Psoas muscle (tissue), 8 donors: ENCODE measurements around the gene KRT34. TPM values are rescaled to one million over a fixed set of nuclear protein-coding genes. Genes with fewer than 3 reads are reported as not detected.

Source experiments
- ATAC-seq, 4 donors: fragments of 200-7000 bp; cut with Tn5 transposase; one replicate each; pipeline ENCODE4 v1.9.1; 2020; ENCODE audit warnings: moderate library complexity in 3 of 4, mild to moderate bottlenecking in 2 of 4
- DNase-seq, 2 donors: peaks; one replicate each; pipeline ENCODE4 v3.0.0-alpha.2; 2020
- H3K27ac ChIP-seq: fragments of 200-600 bp; one replicate; pipeline ENCODE4 v1.8.0; 2022
- H3K27me3 ChIP-seq, 3 donors: fragments of 200-600 bp in 1 of 3; one replicate each; pipeline versions ENCODE4 v1.6.1 to v1.8.0; 2013 to 2022; ENCODE audit warnings: low read length in 2 of 3, mild to moderate bottlenecking in 2 of 3, moderate library complexity in 1 of 3; ENCODE audit not compliant: insufficient read depth in 3 of 3
- H3K36me3 ChIP-seq, 2 donors: fragments of 200-600 bp in 1 of 2; one replicate each; pipeline versions ENCODE4 v1.6.1 to v1.8.0; 2013 to 2022; ENCODE audit warnings: low read depth in 1 of 2, mild to moderate bottlenecking in 1 of 2, moderate library complexity in 1 of 2; ENCODE audit not compliant: insufficient read depth in 1 of 2
- H3K4me1 ChIP-seq: fragments of 200-600 bp; one replicate; pipeline ENCODE4 v1.8.0; 2022
- H3K4me3 ChIP-seq: fragments of 200-600 bp; one replicate; pipeline ENCODE4 v1.8.0; 2022; ENCODE audit warnings: mild to moderate bottlenecking
- H3K9me3 ChIP-seq: fragments of 200-600 bp; one replicate; pipeline ENCODE4 v1.8.0; 2022
- CTCF ChIP-seq: fragments of 200-600 bp; IDR thresholded peaks from one replicate; pipeline ENCODE4 v1.8.0; 2022; ENCODE audit warnings: antibody characterized with exemption
- WGBS, 3 donors: extraction: QIAGEN DNeasy Blood & Tissue Kit; methylation state at CpG; one replicate each; pipeline versions ENCODE4 v1.1.6 to v1.1.7; 2013; 5-methylcytosine and 5-hydroxymethylcytosine counted together
- intact Hi-C, 2 donors: fragments of 100-400 bp; cut with DNase I; formaldehyde crosslinking; loops; one replicate each; pipeline versions ENCODE4 v1.11.0 to v1.14.2; 2022
- polyA plus RNA-seq, 3 donors: library from polyadenylated mRNA; stranded (reverse); fragments of 200-250 nt; gene quantifications; one replicate each; pipeline ENCODE4 v1.2.3, GENCODE V29; 2013
- total RNA-seq, 4 donors: library from RNA; stranded (reverse); fragmentation: NEBNext Ultra II Directional in 2 of 4; extraction: Animal tissue kit (Norgen Biotek cat#: 25700) in 2 of 4; gene quantifications; one replicate each; pipeline versions ENCODE4 v1.2.1 to v1.2.4, GENCODE V29; 2021 to 2023
- donor health status: healthy with polysubstance abuse.
- donor health status: DM: no; HTN: no; CAD: no; lungs with moderate emphysema.
- donor health status: Bipolar disorder and iron deficiency.
- donor health status: healthy.
- donor health status: DM: yes; HTN: yes; CAD: no.
- donor health status: DM: no; HTN: no; CAD: no.
- donor health status: DM: no; HTN: no; CAD: no.
- donor health status: DM: yes; HTN: yes; CAD: no.

KRT34 gene
- total and polyA plus RNA-seq, 7 donors, result not detected

DNA sequence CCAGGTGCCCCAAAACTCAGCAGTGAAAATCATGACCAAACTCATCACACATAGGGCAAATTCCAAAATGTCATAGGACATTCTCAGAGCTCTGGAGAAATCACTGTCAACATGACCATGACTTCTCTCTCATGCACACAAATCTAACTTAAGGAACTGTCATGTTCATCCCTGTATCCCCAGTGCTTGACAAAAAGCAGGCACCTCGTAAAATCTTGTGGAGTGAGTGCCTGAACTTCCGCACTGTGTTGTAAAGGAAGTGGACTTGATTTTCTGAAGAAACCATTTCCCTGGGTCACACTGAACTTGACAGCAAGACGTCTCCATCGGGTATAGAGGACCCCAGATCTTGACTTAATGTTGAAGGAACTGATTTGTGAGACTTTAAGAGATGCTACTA lies 39.5 kb upstream of the KRT34 start:
- H3K4me3 ChIP-seq, result no peak overlapping the region
- DNase-seq (no peak), ATAC-seq (no peak)
- WGBS, 3 donors, result 79 to 85% (median 84%) methylated on average over 4 of the region's 4 CpGs
- H3K27me3 ChIP-seq, result peaks cover 0 to 2% (median 0%) of the 10 kb centered on the region in 3 donors
- intact Hi-C loops, result no loop called here
- no peak overlapping the region for H3K27ac ChIP-seq
- no peaks in the 10 kb centered on the region for H3K4me1 ChIP-seq
- no peaks in the 10 kb centered on the region for H3K9me3 ChIP-seq
- no peaks in the 10 kb centered on the region for H3K36me3 ChIP-seq
- TF ChIP-seq CTCF, result no peak

DNA sequence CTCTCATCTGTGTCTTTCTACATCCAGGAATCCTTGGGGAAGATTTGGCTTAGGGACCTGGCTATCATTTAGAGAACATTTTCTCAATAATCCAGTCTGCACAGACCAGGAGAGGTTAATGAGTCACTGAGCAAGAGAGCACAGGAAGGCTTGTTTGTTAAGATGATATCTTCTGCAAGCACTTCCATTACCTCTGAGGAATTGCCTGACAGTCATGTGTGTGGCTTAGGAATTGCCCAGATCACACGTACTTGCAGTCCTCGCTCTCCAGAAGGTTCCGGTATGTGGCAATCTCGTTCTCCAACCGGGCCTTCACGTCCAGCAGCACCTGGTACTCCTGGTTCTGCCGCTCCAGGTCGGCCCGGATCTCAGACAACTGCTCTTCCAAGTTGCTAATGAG lies 39.0 kb upstream of the KRT34 start:
- Histone ChIP-seq H3K4me1 (peaks cover 5% of the 10 kb centered on the region), H3K27me3 (peaks cover 0 to 2% (median 0%) of the 10 kb centered on the region in 3 donors), H3K36me3 (no peaks in the 10 kb centered on the region), H3K4me3 (no peak overlapping the region), H3K9me3 (no peaks in the 10 kb centered on the region), H3K27ac (no peak overlapping the region)
- DNase-seq (no peak), ATAC-seq (peak in 1 of 4 donors; percentile 63)
- 74 to 81% (median 74%) methylated on average over 9 of the region's 9 CpGs for WGBS, 3 donors
- TF ChIP-seq CTCF, result no peak
- intact Hi-C loops, result no loop called here

- intact Hi-C loops, result no loop called here
- WGBS, 3 donors, result 42 to 54% (median 50%) methylated on average over 4 of the region's 4 CpGs
- Histone ChIP-seq H3K4me1 (peaks cover 5% of the 10 kb centered on the region), H3K27ac (no peak overlapping the region), H3K36me3 (no peaks in the 10 kb centered on the region), H3K4me3 (no peak overlapping the region), H3K9me3 (no peaks in the 10 kb centered on the region), H3K27me3 (peaks cover 0 to 2% (median 0%) of the 10 kb centered on the region in 3 donors)
- DNase-seq, result no peak
- no peak for ATAC-seq
- TF ChIP-seq CTCF, result no peak
These were observed 38.0 kb upstream of the KRT34 start for GRCh38 chr17:41420134-41420533.

- no peaks in the 10 kb centered on the region for H3K9me3 ChIP-seq
- H3K27me3 ChIP-seq, result peaks cover 0 to 2% (median 0%) of the 10 kb centered on the region in 3 donors
- no peak overlapping the region for H3K4me3 ChIP-seq
- H3K4me1 ChIP-seq, result peaks cover 5% of the 10 kb centered on the region
- H3K27ac ChIP-seq, result no peak overlapping the region
- ATAC-seq, result peak in 3 of 4 donors; percentile 62 to 78 (median 70)
- 37 to 70% (median 43%) methylated on average over 4 of the region's 4 CpGs for WGBS, 3 donors
- intact Hi-C loops, result loop anchor here in 1 of 2 donors (10.0 kb wide), 1 partner anchor 225 kb away; no protein-coding TSS in a partner anchor
- DNase-seq, result no peak
- no peaks in the 10 kb centered on the region for H3K36me3 ChIP-seq
- TF ChIP-seq CTCF, result no peak
These were observed 37.6 kb upstream of the KRT34 start for GRCh38 chr17:41419716-41420115.
